Body of pancreas (tissue), 4 donors: ENCODE measurements around the gene FEV. TPM values are rescaled to one million over a fixed set of nuclear protein-coding genes. Genes with fewer than 3 reads are reported as not detected.

Experiments used
- ATAC-seq: fragments of 150-250 bp; one replicate; pipeline ENCODE4 v1.9.1; 2016
- DNase-seq, 4 donors: peaks; one replicate each; pipeline ENCODE4 v3.0.0-alpha.2; 2019
- H3K27ac ChIP-seq, 4 donors: fragments of 200-600 bp; sonication (generic); 1 replicate in 3 of 4; 2 replicates in 1 of 4; pipeline versions ENCODE4 v1.5.1 to v1.6.1; 2016 to 2019; ENCODE audit warnings: mild to moderate bottlenecking in 1 of 4, mixed read lengths in 1 of 4, moderate library complexity in 1 of 4
- H3K27me3 ChIP-seq, 2 donors: fragments of 200-600 bp; sonication (generic); one replicate each; pipeline ENCODE4 v1.6.0; 2016; ENCODE audit warnings: mild to moderate bottlenecking in 1 of 2
- H3K36me3 ChIP-seq, 2 donors: fragments of 200-600 bp; sonication (generic); replicated peaks in 1 of 2; 2 replicates each; pipeline ENCODE4 v1.5.1; 2016; ENCODE audit warnings: low read depth in 2 of 2; ENCODE audit not compliant: insufficient read depth in 1 of 2
- H3K4me1 ChIP-seq: fragments of 200-600 bp; sonication (generic); one replicate; pipeline ENCODE4 v1.6.0; 2016
- H3K4me3 ChIP-seq, 2 donors: fragments of 200-600 bp; sonication (generic); 1 replicate in 1 of 2; 2 replicates in 1 of 2; pipeline ENCODE4 v1.5.1; 2016 to 2019
- H3K9me3 ChIP-seq, 3 donors: fragments of 200-600 bp; sonication (generic); 1 replicate in 2 of 3; 2 replicates in 1 of 3; pipeline ENCODE4 v1.5.1; 2016
- CTCF ChIP-seq, 7 experiments: fragments of 450-650 bp in 4 of 7; fragments of 200-600 bp in 3 of 7; sonication (generic) in 3 of 7; IDR thresholded peaks; one replicate each; pipeline ENCODE4 v1.5.1; 2016 to 2019; ENCODE audit warnings: antibody characterized with exemption in 7 of 7
- POLR2A ChIP-seq, 3 donors: fragments of 450-650 bp; IDR thresholded peaks; one replicate each; pipeline ENCODE4 v1.6.1; 2016; ENCODE audit warnings: antibody characterized with exemption in 3 of 3, mild to moderate bottlenecking in 2 of 3
- WGBS, 2 donors: methylation state at CpG; one replicate each; pipeline ENCODE4 v1.1.5; 2017; 5-methylcytosine and 5-hydroxymethylcytosine counted together
- intact Hi-C: fragments of 100-400 bp; cut with DNase I; formaldehyde crosslinking; loops from one replicate; pipeline ENCODE4 v1.15.1; 2023
- total RNA-seq, 2 donors: library from RNA; depleted of rRNA; stranded (reverse); fragments of >200 nt; gene quantifications; one replicate each; pipeline ENCODE4 v1.1.0, GENCODE V29; 2016

FEV gene
- total RNA-seq, 2 donors from 2014 or later, result not detected

GRCh38 chr2:219025637-219026585, 40.9 kb upstream of the FEV start:
- no peak for DNase-seq
- Histone ChIP-seq H3K36me3 (no peaks in the 10 kb centered on the region), H3K27ac (no peak overlapping the region), H3K4me1 (no peaks in the 10 kb centered on the region), H3K9me3 (no peaks in the 10 kb centered on the region), H3K27me3 (no peaks in the 10 kb centered on the region), H3K4me3 (no peak overlapping the region)
- intact Hi-C loops, result no loop called here
- no peak for TF ChIP-seq CTCF (IDR thresholded peaks at IDR 0.05)
- no peak for TF ChIP-seq POLR2A (IDR thresholded peaks at IDR 0.05)
- ATAC-seq, result no peak
- 76 to 80% methylated on average over 6 to 18 of the region's 18 CpGs for WGBS, 2 donors

GRCh38 chr2:219024059-219024458, 39.1 kb upstream of the FEV start:
- Histone ChIP-seq H3K4me1 (no peaks in the 10 kb centered on the region), H3K27ac (no peak overlapping the region), H3K9me3 (no peaks in the 10 kb centered on the region), H3K4me3 (no peak overlapping the region), H3K27me3 (no peaks in the 10 kb centered on the region), H3K36me3 (no peaks in the 10 kb centered on the region)
- intact Hi-C loops, result no loop called here
- TF ChIP-seq CTCF (IDR thresholded peaks at IDR 0.05), result no peak
- no peak for ATAC-seq
- WGBS, 2 donors, result 64 to 71% methylated on average over 7 to 11 of the region's 11 CpGs
- no peak for DNase-seq

GRCh38 chr2:219023045-219023605, 38.1 kb upstream of the FEV start:
- DNase-seq, result no peak
- H3K27ac ChIP-seq, result no peak overlapping the region
- H3K27me3 ChIP-seq, result no peaks in the 10 kb centered on the region
- ATAC-seq, result no peak
- H3K4me1 ChIP-seq, result no peaks in the 10 kb centered on the region
- H3K36me3 ChIP-seq, result no peaks in the 10 kb centered on the region
- intact Hi-C loops, result no loop called here
- WGBS, 2 donors, result 65 to 75% methylated on average over 12 of the region's 12 CpGs
- TF ChIP-seq POLR2A (IDR thresholded peaks at IDR 0.05), result no peak
- TF ChIP-seq CTCF (IDR thresholded peaks at IDR 0.05), result no peak
- H3K9me3 ChIP-seq, result no peaks in the 10 kb centered on the region
- no peak overlapping the region for H3K4me3 ChIP-seq

- H3K27ac ChIP-seq, result no peak overlapping the region
- TF ChIP-seq POLR2A (IDR thresholded peaks at IDR 0.05) (no peak), CTCF (IDR thresholded peaks at IDR 0.05) (no peak)
- intact Hi-C loops, result no loop called here
- H3K36me3 ChIP-seq, result no peaks in the 10 kb centered on the region
- no peaks in the 10 kb centered on the region for H3K27me3 ChIP-seq
- WGBS, 2 donors, result 83 to 100% methylated on average over 1 to 5 of the region's 5 CpGs
- no peak for DNase-seq
- ATAC-seq, result no peak
- no peak overlapping the region for H3K4me3 ChIP-seq
- no peaks in the 10 kb centered on the region for H3K9me3 ChIP-seq
- H3K4me1 ChIP-seq, result no peaks in the 10 kb centered on the region
Observed at GRCh38 chr2:219022616-219023015, 37.6 kb upstream of the FEV start.
